Stimulated activated CD4-positive, alpha-beta T cell treated with anti-CD3 and anti-CD28 coated beads, Interleukin-15, amount 100 ng/mL, for 48 hours (primary cell): ENCODE data around the gene RSBN1L.
"Not testable (repeated sequence)": the region's sequence is repeated elsewhere in the genome, so short reads cannot be mapped to it uniquely, and the experiment has no call there.

Source experiments
- DNase-seq, 2 donors: peaks; one replicate each; pipeline ENCODE4 v3.0.0-alpha.2; 2020; ENCODE audit warnings: low read depth in 2 of 2

RSBN1L gene

DNA sequence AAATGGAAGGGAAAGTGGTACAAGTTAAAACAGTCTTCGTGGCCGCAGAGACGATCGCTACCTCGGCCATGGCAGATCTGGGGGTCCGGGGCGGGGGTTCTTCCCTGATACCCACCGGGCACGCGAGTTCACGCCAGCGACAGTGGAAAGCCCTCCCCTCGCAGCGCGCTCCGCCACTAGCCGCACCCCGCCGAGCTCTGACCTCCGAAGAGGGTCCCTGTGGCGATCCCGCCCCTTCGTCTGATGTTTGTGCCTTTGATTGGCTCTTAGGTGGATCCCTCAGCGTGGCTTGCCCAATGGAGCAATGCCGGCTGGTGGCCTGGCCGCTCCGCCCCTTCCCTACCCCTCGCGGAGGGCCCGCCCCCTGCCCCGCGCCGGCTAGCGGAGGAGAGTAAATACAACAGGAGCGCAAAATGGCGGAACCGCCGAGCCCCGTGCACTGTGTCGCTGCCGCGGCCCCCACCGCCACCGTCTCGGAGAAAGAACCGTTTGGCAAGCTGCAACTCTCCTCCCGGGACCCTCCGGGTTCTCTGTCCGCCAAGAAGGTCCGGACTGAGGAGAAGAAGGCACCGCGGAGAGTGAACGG, at the start of gene RSBN1L:
TSS of gene RSBN1L (plus strand) at position 403 of the 586 bp plus-strand sequence. CDS start at position 414, 11 bp downstream.
- peak; percentile 95 to 98 for DNase-seq

DNA sequence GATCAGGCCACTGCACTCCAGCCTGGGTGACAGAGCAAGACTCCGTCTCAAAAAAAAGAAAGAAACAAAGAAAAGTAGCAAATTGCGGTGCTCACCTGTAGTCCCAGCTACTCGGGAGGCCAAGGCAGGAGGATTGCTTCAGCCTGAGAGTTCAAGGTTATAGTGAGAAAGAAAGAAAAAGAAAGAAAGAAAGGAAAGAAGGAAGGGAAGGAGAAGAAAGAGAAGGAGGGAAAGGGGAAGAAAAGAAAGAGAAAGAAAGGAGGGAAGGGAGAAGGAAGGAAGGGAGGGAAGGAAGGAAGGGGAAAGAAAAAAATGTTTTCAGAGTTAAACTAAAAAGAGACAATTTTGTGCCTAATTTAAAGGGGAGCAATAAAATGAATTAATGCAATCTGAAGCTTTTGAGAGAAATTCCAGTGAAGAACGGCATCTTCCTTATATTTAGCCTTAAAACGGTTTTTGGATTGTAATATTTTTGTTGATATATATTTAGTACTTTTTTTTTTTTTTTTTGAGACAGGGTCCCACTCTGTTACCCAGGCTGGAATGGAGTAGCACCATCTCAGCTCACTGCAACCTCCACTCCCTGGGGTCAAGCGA, 47.4 kb upstream of the RSBN1L start:
- DNase-seq: no peak

DNA sequence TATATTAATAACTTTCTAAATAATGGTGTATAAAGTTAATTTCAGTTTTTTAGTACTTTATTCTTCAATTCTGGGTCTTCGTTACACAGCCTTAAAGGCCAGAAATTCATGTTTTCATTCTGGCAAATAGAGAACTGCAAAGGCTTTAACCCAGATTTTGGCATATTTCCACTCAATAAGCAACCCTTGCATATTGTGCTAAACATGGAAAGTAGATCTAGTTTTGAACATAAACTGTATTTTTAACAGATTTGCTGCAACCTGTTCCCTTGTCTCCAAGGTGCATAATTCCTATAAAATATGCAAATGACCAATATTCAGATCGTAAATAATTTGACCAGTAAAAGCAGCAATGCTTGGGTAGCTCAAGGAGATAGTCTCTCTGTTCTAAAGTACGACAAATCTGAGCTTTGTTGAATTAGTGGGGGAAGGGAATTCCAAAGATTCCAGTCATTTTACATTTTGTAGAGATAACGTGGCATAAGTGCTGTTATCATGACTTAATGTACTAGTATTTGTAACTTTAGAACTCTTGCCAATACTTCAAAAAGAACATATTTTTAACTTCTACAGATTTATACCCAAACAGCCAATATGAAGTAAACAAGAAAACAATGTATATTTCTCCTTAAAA, 46.4 kb upstream of the RSBN1L start:
- DNase-seq: no peak

DNA sequence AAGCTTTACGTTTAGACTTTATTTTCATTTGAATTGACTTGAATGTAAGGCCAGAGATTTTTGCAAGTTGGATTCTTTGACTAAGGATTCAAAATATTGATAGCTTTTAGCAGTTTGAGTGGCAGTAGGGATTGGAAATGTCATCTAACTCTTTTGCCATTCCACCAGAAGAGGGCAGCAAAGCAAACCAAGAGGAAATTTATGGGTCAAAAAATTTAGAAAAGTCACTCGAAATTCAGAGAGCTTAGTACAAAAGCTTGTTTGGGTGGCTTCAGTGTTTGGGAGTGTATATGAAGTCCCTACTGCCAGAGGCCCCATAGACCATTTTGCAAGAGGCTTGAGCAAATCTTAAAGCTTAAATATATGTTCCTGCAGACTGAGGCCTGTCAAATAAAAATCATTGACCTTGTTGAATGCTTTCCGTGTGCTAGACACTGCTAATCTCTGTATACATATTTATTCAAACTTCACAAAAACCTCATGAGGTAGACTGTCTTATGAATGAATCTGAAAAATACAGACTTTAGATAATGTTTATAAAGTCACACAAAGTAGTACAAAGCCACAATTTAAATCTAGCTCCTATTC, 44.6 kb upstream of the RSBN1L start:
- peak in 1 of 2 donors; percentile 6 for DNase-seq

- DNase-seq: not testable (repeated sequence)
These were observed 43.4 kb upstream of the RSBN1L start for GRCh38 chr7:77652826-77653225.

GRCh38 chr7:77653572-77653971, 42.7 kb upstream of the RSBN1L start:
- no peak for DNase-seq

DNA sequence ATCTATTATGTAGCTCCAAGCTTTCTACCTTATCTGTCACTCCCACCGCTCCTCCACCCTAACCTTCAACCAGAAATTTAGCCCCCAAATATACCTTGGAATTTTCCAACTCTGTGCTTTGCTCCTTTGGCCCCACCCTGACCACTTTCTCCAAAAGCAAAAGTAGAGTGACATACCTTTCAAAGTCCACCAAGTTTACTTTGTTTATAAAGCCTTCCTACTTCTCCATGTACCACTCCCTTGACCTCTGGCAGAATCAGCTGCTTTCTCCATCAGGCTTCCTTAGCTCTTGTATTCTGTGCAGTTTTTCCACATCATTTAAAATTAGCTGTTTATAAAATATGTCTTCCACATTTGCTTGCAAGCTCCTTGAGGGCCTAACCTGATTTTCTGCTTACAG, 40.9 kb upstream of the RSBN1L start:
- DNase-seq: no peak

GRCh38 chr7:77655836-77656455, 40.3 kb upstream of the RSBN1L start:
- DNase-seq: no peak

- no peak for DNase-seq
These were observed 38.6 kb upstream of the RSBN1L start for GRCh38 chr7:77657427-77658224.

GRCh38 chr7:77658928-77659327, 37.3 kb upstream of the RSBN1L start:
- DNase-seq: no peak

GRCh38 chr7:77661816-77662215, 34.4 kb upstream of the RSBN1L start:
- no peak for DNase-seq

DNA sequence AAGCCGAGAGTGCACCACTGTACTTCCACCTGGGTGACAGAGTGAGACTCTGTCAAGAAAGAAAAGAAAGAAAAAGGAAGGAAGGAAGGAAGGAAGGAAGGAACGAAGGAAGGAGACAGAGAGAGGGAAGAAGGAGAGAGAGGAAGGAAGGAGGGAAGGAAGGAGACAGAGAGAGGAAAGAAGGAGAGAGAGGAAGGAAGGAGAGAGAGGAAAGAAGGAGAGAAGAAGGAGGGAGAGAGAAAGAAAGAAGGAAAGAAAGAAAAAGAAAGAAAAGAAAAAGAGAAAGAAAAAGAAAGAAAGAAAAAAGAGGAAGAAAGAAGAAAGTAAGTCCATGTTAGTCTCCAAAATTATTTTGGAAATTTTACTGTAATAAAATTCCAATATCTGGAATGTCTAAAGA, 33.4 kb upstream of the RSBN1L start:
- DNase-seq: no peak

GRCh38 chr7:77664715-77665114, 31.5 kb upstream of the RSBN1L start:
- no peak for DNase-seq

GRCh38 chr7:77665161-77665560, 31.1 kb upstream of the RSBN1L start:
- no peak for DNase-seq

DNA sequence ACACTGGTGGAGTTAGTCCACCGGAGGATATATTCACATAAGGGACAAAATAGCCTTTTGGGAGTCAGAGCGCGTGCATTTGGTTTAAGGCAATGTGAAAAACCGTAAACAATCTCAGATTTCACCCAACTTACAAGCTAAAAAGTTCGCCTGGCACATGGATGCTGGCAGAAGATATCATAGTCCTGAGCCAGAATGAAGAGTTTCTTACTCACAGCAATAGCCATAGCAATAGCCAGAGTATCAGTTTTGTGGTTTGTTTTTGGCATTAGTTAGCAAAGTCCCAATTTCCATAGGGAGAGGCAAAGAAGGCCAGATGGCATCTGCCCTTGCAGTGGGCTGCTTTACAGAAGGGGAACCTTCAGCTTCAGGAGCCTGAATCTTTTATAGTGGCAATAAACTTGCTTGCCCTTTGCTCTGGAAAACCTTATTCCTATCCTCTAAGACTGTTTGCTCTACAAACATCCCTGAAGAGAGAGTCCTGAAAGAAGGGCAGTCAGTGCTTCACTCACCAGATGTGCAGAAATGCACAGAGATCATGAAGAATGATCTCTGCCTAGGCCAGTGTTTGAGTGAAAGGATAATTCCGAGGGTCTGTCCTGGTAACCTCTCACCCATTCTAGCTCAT, 28.7 kb upstream of the RSBN1L start:
- no peak for DNase-seq

- no peak for DNase-seq
These were observed 21.4 kb upstream of the RSBN1L start for GRCh38 chr7:77674878-77675277.

GRCh38 chr7:77679608-77680007, 16.7 kb upstream of the RSBN1L start:
- no peak for DNase-seq

DNA sequence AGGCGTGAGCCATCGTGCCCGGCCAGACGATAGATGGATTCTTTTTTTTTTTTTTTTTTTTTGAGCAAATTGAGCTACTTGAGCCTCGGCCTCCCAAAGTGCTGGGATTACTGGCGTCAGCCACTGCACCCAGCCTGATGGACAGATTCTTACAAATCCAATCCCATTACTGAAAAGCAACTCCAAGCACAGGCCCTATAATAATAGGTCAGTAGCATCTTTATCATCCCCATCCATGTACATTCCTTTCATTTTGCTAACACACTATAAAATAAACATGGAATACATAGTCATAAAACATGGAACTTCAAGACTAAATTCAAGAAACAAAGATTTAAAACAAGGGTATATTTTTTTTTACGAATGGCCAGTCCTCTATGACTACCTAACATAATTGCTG, 16.0 kb upstream of the RSBN1L start:
- no peak for DNase-seq

GRCh38 chr7:77684030-77684429, 12.2 kb upstream of the RSBN1L start:
- no peak for DNase-seq

DNA sequence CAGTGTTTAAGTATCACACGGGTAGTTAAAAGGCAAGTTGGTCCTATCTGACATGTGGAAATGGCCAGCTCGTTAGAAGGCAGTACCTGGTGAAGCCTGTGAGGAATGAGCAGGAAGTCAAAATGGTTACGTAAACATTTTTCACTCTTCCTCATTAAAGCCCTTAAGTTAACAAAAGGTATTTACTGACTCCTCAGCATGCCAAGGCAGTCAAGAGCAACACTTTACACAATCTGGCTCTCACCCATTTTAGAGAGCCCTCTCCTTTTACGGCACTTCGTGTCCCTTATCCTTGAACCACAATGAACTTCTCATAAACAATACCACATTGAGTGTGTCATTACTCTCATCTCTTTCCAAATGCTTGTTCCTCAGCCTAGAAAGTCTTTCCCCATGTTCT, 11.0 kb upstream of the RSBN1L start:
- DNase-seq: no peak

GRCh38 chr7:77687100-77687746, 9.0 kb upstream of the RSBN1L start:
- DNase-seq: no peak
